Left lung (tissue), 10 donors: Measurements from ENCODE around the gene PSMD13. TPM values are rescaled to one million over a fixed set of nuclear protein-coding genes. Genes with fewer than 3 reads are reported as not detected.

Source experiments
- ATAC-seq: fragments of 200-7000 bp; cut with Tn5 transposase; one replicate; pipeline ENCODE4 v1.9.1; 2020; ENCODE audit warnings: moderate library complexity
- DNase-seq, 4 donors: peaks; one replicate each; pipeline ENCODE4 v3.0.0-alpha.2; 2013 to 2020
- H3K27ac ChIP-seq, 2 donors: fragments of 200-600 bp; sonication (generic) in 1 of 2; one replicate each; pipeline versions ENCODE4 v1.5.0 to v1.8.0; 2020 to 2021
- H3K27me3 ChIP-seq, 2 donors: fragments of 200-600 bp; sonication (generic) in 1 of 2; one replicate each; pipeline versions ENCODE4 v1.5.0 to v1.8.0; 2020 to 2021
- H3K36me3 ChIP-seq, 2 donors: fragments of 200-600 bp; sonication (generic) in 1 of 2; one replicate each; pipeline versions ENCODE4 v1.5.0 to v1.8.0; 2020 to 2021
- H3K4me1 ChIP-seq, 2 donors: fragments of 200-600 bp; one replicate each; pipeline ENCODE4 v1.8.0; 2021
- H3K4me3 ChIP-seq, 2 donors: fragments of 200-600 bp; sonication (generic) in 1 of 2; one replicate each; pipeline versions ENCODE4 v1.5.0 to v1.8.0; 2020 to 2021; ENCODE audit warnings: mild to moderate bottlenecking in 1 of 2
- H3K9me3 ChIP-seq, 2 donors: fragments of 200-600 bp; sonication (generic) in 1 of 2; one replicate each; pipeline versions ENCODE4 v1.5.0 to v1.8.0; 2020 to 2021
- intact Hi-C, 2 donors: fragments of 100-400 bp; cut with DNase I; formaldehyde crosslinking; loops; one replicate each; pipeline versions ENCODE4 v1.11.2 to v1.14.2; 2022
- polyA plus RNA-seq, 6 donors: library from polyadenylated mRNA; unstranded; fragments of 120-200 nt; gene quantifications; one replicate each; pipeline ENCODE4 v1.2.1, GENCODE V29; 2013; ENCODE audit not compliant: insufficient read length in 6 of 6
- total RNA-seq, 2 donors: library from RNA; stranded (reverse); fragmentation: NEBNext Ultra II Directional; extraction: Animal tissue kit (Norgen Biotek cat#: 25700); gene quantifications; one replicate each; pipeline ENCODE4 v1.2.1, GENCODE V29; 2021
- TF ChIP-seq, protein P1 (sequence below), 2 donors: fragments of 200-600 bp; sonication (generic) in 1 of 2; IDR thresholded peaks; one replicate each; pipeline versions ENCODE4 v1.5.0 to v1.8.0; 2021; ENCODE audit warnings: antibody characterized with exemption in 2 of 2
- donor health status: DM: no; HTN: yes; CAD: no.
- donor health status: DM: no; HTN: no; CAD: no.

PSMD13 gene
- total and polyA plus RNA-seq, 8 donors: 78.0 to 157 (median 147) TPM

DNA sequence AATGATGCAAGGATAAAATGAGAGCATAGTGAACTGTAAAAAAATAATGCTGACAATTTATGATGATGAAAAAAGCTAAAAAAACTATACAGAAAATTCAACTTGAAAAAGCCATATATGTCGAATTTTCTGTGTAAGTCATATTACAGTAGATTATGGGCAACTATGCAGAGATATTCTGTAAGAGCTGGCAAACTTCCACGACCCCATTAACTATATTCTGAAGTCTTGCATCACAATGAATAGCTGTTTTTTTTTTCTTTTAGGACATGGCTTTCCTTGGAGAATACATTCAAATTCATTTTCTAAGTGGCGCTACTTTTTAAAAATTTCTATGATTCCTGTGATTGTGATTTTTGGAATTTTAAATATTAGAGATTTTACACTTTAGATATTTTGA is 18.4 kb downstream of the PSMD13 start:
- Histone ChIP-seq H3K4me3 (no peak overlapping the region), H3K4me1 (no peaks in the 10 kb centered on the region), H3K27me3 (no peaks in the 10 kb centered on the region), H3K36me3 (peaks cover 0 to 37% of the 10 kb centered on the region in 2 donors), H3K9me3 (no peaks in the 10 kb centered on the region), H3K27ac (no peak overlapping the region)
- TF ChIP-seq, protein P1, sequence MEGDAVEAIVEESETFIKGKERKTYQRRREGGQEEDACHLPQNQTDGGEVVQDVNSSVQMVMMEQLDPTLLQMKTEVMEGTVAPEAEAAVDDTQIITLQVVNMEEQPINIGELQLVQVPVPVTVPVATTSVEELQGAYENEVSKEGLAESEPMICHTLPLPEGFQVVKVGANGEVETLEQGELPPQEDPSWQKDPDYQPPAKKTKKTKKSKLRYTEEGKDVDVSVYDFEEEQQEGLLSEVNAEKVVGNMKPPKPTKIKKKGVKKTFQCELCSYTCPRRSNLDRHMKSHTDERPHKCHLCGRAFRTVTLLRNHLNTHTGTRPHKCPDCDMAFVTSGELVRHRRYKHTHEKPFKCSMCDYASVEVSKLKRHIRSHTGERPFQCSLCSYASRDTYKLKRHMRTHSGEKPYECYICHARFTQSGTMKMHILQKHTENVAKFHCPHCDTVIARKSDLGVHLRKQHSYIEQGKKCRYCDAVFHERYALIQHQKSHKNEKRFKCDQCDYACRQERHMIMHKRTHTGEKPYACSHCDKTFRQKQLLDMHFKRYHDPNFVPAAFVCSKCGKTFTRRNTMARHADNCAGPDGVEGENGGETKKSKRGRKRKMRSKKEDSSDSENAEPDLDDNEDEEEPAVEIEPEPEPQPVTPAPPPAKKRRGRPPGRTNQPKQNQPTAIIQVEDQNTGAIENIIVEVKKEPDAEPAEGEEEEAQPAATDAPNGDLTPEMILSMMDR (IDR thresholded peaks at IDR 0.05): no peak
- intact Hi-C loops: no loop called here
- DNase-seq (peak in 2 of 4 donors; percentile 67 to 84), ATAC-seq (no peak)

DNA sequence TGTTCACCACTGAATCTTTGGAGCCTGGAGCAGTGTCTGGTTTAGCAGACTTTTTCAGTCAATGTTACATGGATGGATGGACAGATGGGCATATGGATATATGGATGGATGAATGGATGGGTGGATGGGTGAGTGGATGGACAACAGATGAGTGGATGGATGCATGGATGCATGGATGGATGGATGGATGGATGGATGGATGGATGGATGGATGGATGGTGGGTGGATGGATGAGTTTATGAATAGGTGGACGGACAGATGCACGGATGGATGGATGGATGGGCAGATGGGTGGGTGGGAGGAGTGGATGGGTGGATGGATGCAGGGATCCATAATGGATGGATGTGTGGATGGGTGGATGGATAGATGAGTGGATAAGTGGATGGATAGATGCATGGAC is 19.0 kb downstream of the PSMD13 start:
- DNase-seq (no peak), ATAC-seq (no peak)
- TF ChIP-seq, protein P1 (IDR thresholded peaks at IDR 0.05): no peak
- Histone ChIP-seq H3K4me3 (no peak overlapping the region), H3K27me3 (no peaks in the 10 kb centered on the region), H3K4me1 (no peaks in the 10 kb centered on the region), H3K36me3 (peaks cover 0 to 32% of the 10 kb centered on the region in 2 donors), H3K27ac (no peak overlapping the region), H3K9me3 (no peaks in the 10 kb centered on the region)
- intact Hi-C loops: no loop called here

GRCh38 chr11:256952-257737 is 20.4 kb downstream of the PSMD13 start:
- no peak overlapping the region for H3K4me3 ChIP-seq
- H3K4me1 ChIP-seq: no peaks in the 10 kb centered on the region
- H3K27me3 ChIP-seq: no peaks in the 10 kb centered on the region
- H3K9me3 ChIP-seq: no peaks in the 10 kb centered on the region
- peaks cover 0 to 18% of the 10 kb centered on the region in 2 donors for H3K36me3 ChIP-seq
- no peak for DNase-seq
- TF ChIP-seq, protein P1 (IDR thresholded peaks at IDR 0.05): no peak
- ATAC-seq: no peak
- no peak overlapping the region for H3K27ac ChIP-seq
- intact Hi-C loops: no loop called here

GRCh38 chr11:257766-258493 is 21.2 kb downstream of the PSMD13 start:
- H3K36me3 ChIP-seq: peaks cover 0 to 11% of the 10 kb centered on the region in 2 donors
- intact Hi-C loops: no loop called here
- TF ChIP-seq, protein P1 (IDR thresholded peaks at IDR 0.05): no peak
- H3K9me3 ChIP-seq: no peaks in the 10 kb centered on the region
- ATAC-seq (no peak), DNase-seq (no peak)
- no peaks in the 10 kb centered on the region for H3K4me1 ChIP-seq
- H3K27ac ChIP-seq: no peak overlapping the region
- H3K27me3 ChIP-seq: no peaks in the 10 kb centered on the region
- no peak overlapping the region for H3K4me3 ChIP-seq

GRCh38 chr11:259413-259812 is 22.6 kb downstream of the PSMD13 start:
- no peak for ATAC-seq
- intact Hi-C loops: no loop called here
- Histone ChIP-seq H3K9me3 (no peaks in the 10 kb centered on the region), H3K27me3 (no peaks in the 10 kb centered on the region), H3K27ac (no peak overlapping the region), H3K4me1 (no peaks in the 10 kb centered on the region), H3K4me3 (no peak overlapping the region), H3K36me3 (no peaks in the 10 kb centered on the region)
- DNase-seq: no peak
- TF ChIP-seq, protein P1 (IDR thresholded peaks at IDR 0.05): no peak
